Neural crest cell (in vitro differentiated cells): ENCODE data around the gene AADAC. TPM values are rescaled to one million over a fixed set of nuclear protein-coding genes. Genes with fewer than 3 reads are reported as not detected.

Experiments used
- DNase-seq: peaks from one replicate; pipeline ENCODE4 v3.0.0; 2021; ENCODE audit warnings: low read depth, mixed read lengths, low spot score
- H3K27ac Mint-ChIP-seq: one replicate; pipeline ENCODE4 v1.8.0; 2021; ENCODE audit warnings: mild to moderate bottlenecking, mixed read lengths; ENCODE audit not compliant: unreplicated experiment
- H3K27me3 Mint-ChIP-seq: 2 replicates; pipeline ENCODE4 v1.8.0; 2021; ENCODE audit warnings: low read depth, mild to moderate bottlenecking, mixed read lengths
- H3K36me3 Mint-ChIP-seq: 2 replicates; pipeline ENCODE4 v1.8.0; 2021; ENCODE audit warnings: low read depth, mild to moderate bottlenecking, mixed read lengths
- H3K4me1 Mint-ChIP-seq: 2 replicates; pipeline ENCODE4 v1.8.0; 2021; ENCODE audit warnings: mixed read lengths
- H3K4me3 Mint-ChIP-seq: one replicate; pipeline ENCODE4 v1.8.0; 2021; ENCODE audit warnings: mild to moderate bottlenecking, mixed read lengths
- H3K9me3 Mint-ChIP-seq: 2 replicates; pipeline ENCODE4 v1.8.0; 2021; ENCODE audit warnings: mixed read lengths
- total RNA-seq: library from RNA; stranded (reverse); gene quantifications from 2 replicates; pipeline ENCODE4 v1.2.1, GENCODE V29; 2021
- TF ChIP-seq, protein P1 (sequence below): fragments of 200-600 bp; sonication (generic); conservative IDR thresholded peaks from 2 replicates; pipeline ENCODE4 v1.5.0; 2021; ENCODE audit warnings: antibody characterized with exemption, mild to moderate bottlenecking

AADAC gene
- total RNA-seq, 1 donor from 2014 or later, result not detected

DNA sequence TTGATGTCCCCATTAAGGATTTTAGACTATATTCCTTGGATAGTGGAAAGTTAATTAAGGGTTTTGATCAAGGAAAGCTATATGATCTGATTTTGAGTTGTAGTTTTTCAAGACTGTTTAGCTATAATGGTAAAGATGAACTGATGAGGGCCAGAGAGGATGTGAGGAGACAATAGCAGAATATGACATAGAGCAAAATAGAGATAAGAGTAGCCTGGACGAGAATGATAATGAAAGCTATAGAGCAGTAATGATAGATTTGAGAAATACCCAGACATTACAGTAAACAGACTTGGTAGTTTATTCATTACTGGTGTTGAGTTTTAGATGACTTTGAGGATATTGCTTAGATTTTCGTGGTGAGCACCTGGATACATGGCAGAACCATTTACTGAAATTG, 63.4 kb downstream of the AADAC start:
- TF ChIP-seq, protein P1, sequence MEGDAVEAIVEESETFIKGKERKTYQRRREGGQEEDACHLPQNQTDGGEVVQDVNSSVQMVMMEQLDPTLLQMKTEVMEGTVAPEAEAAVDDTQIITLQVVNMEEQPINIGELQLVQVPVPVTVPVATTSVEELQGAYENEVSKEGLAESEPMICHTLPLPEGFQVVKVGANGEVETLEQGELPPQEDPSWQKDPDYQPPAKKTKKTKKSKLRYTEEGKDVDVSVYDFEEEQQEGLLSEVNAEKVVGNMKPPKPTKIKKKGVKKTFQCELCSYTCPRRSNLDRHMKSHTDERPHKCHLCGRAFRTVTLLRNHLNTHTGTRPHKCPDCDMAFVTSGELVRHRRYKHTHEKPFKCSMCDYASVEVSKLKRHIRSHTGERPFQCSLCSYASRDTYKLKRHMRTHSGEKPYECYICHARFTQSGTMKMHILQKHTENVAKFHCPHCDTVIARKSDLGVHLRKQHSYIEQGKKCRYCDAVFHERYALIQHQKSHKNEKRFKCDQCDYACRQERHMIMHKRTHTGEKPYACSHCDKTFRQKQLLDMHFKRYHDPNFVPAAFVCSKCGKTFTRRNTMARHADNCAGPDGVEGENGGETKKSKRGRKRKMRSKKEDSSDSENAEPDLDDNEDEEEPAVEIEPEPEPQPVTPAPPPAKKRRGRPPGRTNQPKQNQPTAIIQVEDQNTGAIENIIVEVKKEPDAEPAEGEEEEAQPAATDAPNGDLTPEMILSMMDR, result no peak
- no peak for DNase-seq
- Mint-ChIP-seq H3K4me1 (no peaks in the 10 kb centered on the region), H3K4me3 (no peak overlapping the region), H3K36me3 (no peaks in the 10 kb centered on the region), H3K27ac (no peak overlapping the region), H3K9me3 (peaks cover 3% of the 10 kb centered on the region), H3K27me3 (no peaks in the 10 kb centered on the region)

Other genes starting within 250 kb of the AADAC start
- gene AADACL2, start 80.2 kb upstream of the AADAC start, total RNA-seq, result not detected in 2 replicates
- not detected in 2 replicates for gene SUCNR1, start 59.5 kb downstream of the AADAC start, total RNA-seq